ENCODE results near the gene JAKMIP1. TPM values are rescaled to one million over a fixed set of nuclear protein-coding genes. Genes with fewer than 3 reads are reported as not detected.
"Not testable (repeated sequence)": the region's sequence is repeated elsewhere in the genome, so short reads cannot be mapped to it uniquely, and the experiment has no call there.

Gene JAKMIP1
- total and polyA plus RNA-seq, 2 donors (not counting 1 experiment from before 2014, with no cell fraction given) = 0.49 to 1.0 TPM

DNA sequence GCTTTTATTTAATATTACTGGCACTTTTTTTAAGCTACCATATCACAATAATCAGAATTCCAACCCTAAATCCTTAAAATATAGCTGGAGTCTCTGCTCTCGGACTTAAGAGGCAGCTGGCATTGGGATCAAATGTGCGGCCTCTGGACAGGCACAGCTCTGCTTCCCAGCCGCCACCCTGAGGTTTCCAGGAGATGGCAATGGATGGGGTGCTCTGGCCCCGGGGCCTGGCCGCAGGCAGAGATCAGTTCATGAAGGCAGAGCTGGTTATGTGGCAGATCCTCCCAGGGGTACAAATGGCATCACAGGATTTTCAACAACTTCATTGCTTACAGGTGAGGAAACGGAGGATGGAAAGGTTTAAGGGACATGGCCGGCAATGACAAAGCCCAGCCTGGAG, 57.8 kb downstream of the JAKMIP1 start:
- no peaks in the 10 kb centered on the region for H3K27me3 ChIP-seq (replicated peaks in 1 of 4; ENCODE audit: control extremely low read depth in 1 of 4, control insufficient read depth in 3 of 4, insufficient read depth in 4 of 4, low read length in 3 of 4)
- no peaks in the 10 kb centered on the region for H4K20me1 ChIP-seq (ENCODE audit: control insufficient read depth, insufficient read depth, low read length, poor library complexity, severe bottlenecking)
- ChIA-PET CTCF (no interaction called here), POLR2A (no interaction called here)
- no peaks in the 10 kb centered on the region for H3K4me1 ChIP-seq (ENCODE audit: control insufficient read depth in 2 of 2, insufficient read depth in 2 of 2, low read length in 2 of 2)
- Mint-ChIP-seq H3K4me3 (no peak overlapping the region), H3K4me1 (no peaks in the 10 kb centered on the region), H3K27ac (no peak overlapping the region), H3K27me3 (peaks cover under 1% of the 10 kb centered on the region), H3K9me3 (ENCODE audit: insufficient read depth) (peaks cover 3% of the 10 kb centered on the region)
- 100% methylated on average over 3 of the region's 7 CpGs for WGBS (ENCODE audit: insufficient coverage)
- no peak for DNase-seq
- H3K4me2 ChIP-seq (replicated peaks; ENCODE audit: low read depth, low read length, poor library complexity, severe bottlenecking) = no peak overlapping the region
- TF ChIP-seq CTCF (IDR thresholded peaks at IDR 0.05) = no peak
- no peak for TF ChIP-seq EZH2 (IDR thresholded peaks at IDR 0.05; ENCODE audit: borderline replicate concordance, insufficient read depth, low read depth, low read length, poor library complexity, severe bottlenecking)
- H3K9ac ChIP-seq (ENCODE audit: low read length) = no peak overlapping the region
- intact Hi-C loops (cut with micrococcal nuclease) = no loop called here
- no peak overlapping the region for H2AFZ ChIP-seq (ENCODE audit: insufficient read depth, low read depth, low read length, poor library complexity, severe bottlenecking)
- no peaks in the 10 kb centered on the region for H3K36me3 ChIP-seq (replicated peaks in 1 of 2; ENCODE audit: control extremely low read depth in 1 of 2, control insufficient read depth in 1 of 2, extremely low read depth in 1 of 2, insufficient read depth in 2 of 2, low read length in 1 of 2)
- no peak overlapping the region for H3K4me3 ChIP-seq (ENCODE audit: control extremely low read depth in 1 of 5, extremely low read depth in 1 of 5, insufficient read depth in 1 of 5, low read depth in 2 of 5, low read length in 4 of 5)
- H3K79me2 ChIP-seq (ENCODE audit: control insufficient read depth, insufficient read depth, low read length) = no peaks in the 10 kb centered on the region
- H3K27ac ChIP-seq (ENCODE audit: low read length in 2 of 2) = no peak overlapping the region
- no peak for ATAC-seq (ENCODE audit: low read depth)
- H3K9me3 ChIP-seq (ENCODE audit: control extremely low read depth in 1 of 3, control insufficient read depth in 2 of 3, insufficient read depth in 1 of 3, low read length in 2 of 3) = peaks cover 0 to 12% (median 4%) of the 10 kb centered on the region in 3 donors

GRCh38 chr4:6141554-6141953, 58.8 kb downstream of the JAKMIP1 start:
- intact Hi-C loops (cut with micrococcal nuclease) = no loop called here
- ATAC-seq (ENCODE audit: low read depth) = no peak
- Mint-ChIP-seq H3K27me3 (no peaks in the 10 kb centered on the region), H3K9me3 (ENCODE audit: insufficient read depth) (peaks cover 3% of the 10 kb centered on the region), H3K4me3 (no peak overlapping the region), H3K27ac (no peak overlapping the region), H3K4me1 (no peaks in the 10 kb centered on the region)
- Histone ChIP-seq H3K79me2 (ENCODE audit: control insufficient read depth, insufficient read depth, low read length) (no peaks in the 10 kb centered on the region), H3K4me1 (ENCODE audit: control insufficient read depth in 2 of 2, insufficient read depth in 2 of 2, low read length in 2 of 2) (no peaks in the 10 kb centered on the region), H3K27me3 (replicated peaks in 1 of 4; ENCODE audit: control extremely low read depth in 1 of 4, control insufficient read depth in 3 of 4, insufficient read depth in 4 of 4, low read length in 3 of 4) (no peaks in the 10 kb centered on the region), H4K20me1 (ENCODE audit: control insufficient read depth, insufficient read depth, low read length, poor library complexity, severe bottlenecking) (no peaks in the 10 kb centered on the region), H3K9me3 (ENCODE audit: control extremely low read depth in 1 of 3, control insufficient read depth in 2 of 3, insufficient read depth in 1 of 3, low read length in 2 of 3) (peaks cover 0 to 9% (median 4%) of the 10 kb centered on the region in 3 donors), H3K4me3 (ENCODE audit: control extremely low read depth in 1 of 5, extremely low read depth in 1 of 5, insufficient read depth in 1 of 5, low read depth in 2 of 5, low read length in 4 of 5) (no peak overlapping the region), H3K4me2 (replicated peaks; ENCODE audit: low read depth, low read length, poor library complexity, severe bottlenecking) (no peak overlapping the region), H3K27ac (ENCODE audit: low read length in 2 of 2) (no peak overlapping the region), H3K36me3 (replicated peaks in 1 of 2; ENCODE audit: control extremely low read depth in 1 of 2, control insufficient read depth in 1 of 2, extremely low read depth in 1 of 2, insufficient read depth in 2 of 2, low read length in 1 of 2) (no peaks in the 10 kb centered on the region), H2AFZ (ENCODE audit: insufficient read depth, low read depth, low read length, poor library complexity, severe bottlenecking) (no peak overlapping the region), H3K9ac (ENCODE audit: low read length) (no peak overlapping the region)
- POLR2A ChIA-PET = no interaction called here
- WGBS (ENCODE audit: insufficient coverage) = 100% methylated on average over 2 of the region's 9 CpGs
- CTCF ChIA-PET = no interaction called here
- DNase-seq = no peak
- no peak for TF ChIP-seq EZH2 (IDR thresholded peaks at IDR 0.05; ENCODE audit: borderline replicate concordance, insufficient read depth, low read depth, low read length, poor library complexity, severe bottlenecking)
- TF ChIP-seq CTCF (IDR thresholded peaks at IDR 0.05) = no peak

- H2AFZ ChIP-seq (ENCODE audit: insufficient read depth, low read depth, low read length, poor library complexity, severe bottlenecking); H3K27ac ChIP-seq (ENCODE audit: low read length in 2 of 2); H3K27me3 Mint-ChIP-seq; H3K27me3 ChIP-seq (replicated peaks in 1 of 4; ENCODE audit: control extremely low read depth in 1 of 4, control insufficient read depth in 3 of 4, insufficient read depth in 4 of 4, low read length in 3 of 4); H3K36me3 ChIP-seq (replicated peaks in 1 of 2; ENCODE audit: control extremely low read depth in 1 of 2, control insufficient read depth in 1 of 2, extremely low read depth in 1 of 2, insufficient read depth in 2 of 2, low read length in 1 of 2); H3K4me1 ChIP-seq (ENCODE audit: control insufficient read depth in 2 of 2, insufficient read depth in 2 of 2, low read length in 2 of 2); H3K4me3 Mint-ChIP-seq; H3K9me3 ChIP-seq (ENCODE audit: control extremely low read depth in 1 of 3, control insufficient read depth in 2 of 3, insufficient read depth in 1 of 3, low read length in 2 of 3); H3K4me3 ChIP-seq (ENCODE audit: control extremely low read depth in 1 of 5, extremely low read depth in 1 of 5, insufficient read depth in 1 of 5, low read depth in 2 of 5, low read length in 4 of 5); H3K4me2 ChIP-seq (replicated peaks; ENCODE audit: low read depth, low read length, poor library complexity, severe bottlenecking); H3K27ac Mint-ChIP-seq; DNase-seq; H3K4me1 Mint-ChIP-seq; CTCF ChIA-PET; intact Hi-C loops (cut with micrococcal nuclease); H3K79me2 ChIP-seq (ENCODE audit: control insufficient read depth, insufficient read depth, low read length); POLR2A ChIA-PET; H4K20me1 ChIP-seq (ENCODE audit: control insufficient read depth, insufficient read depth, low read length, poor library complexity, severe bottlenecking); H3K9me3 Mint-ChIP-seq (ENCODE audit: insufficient read depth); ATAC-seq (ENCODE audit: low read depth); H3K9ac ChIP-seq (ENCODE audit: low read length): not testable (repeated sequence)
- whole genome bisulfite sequencing (ENCODE audit: insufficient coverage) = 97% methylated on average over 12 of the region's 14 CpGs
These were observed 59.3 kb downstream of the JAKMIP1 start for GRCh38 chr4:6141021-6141420.
